SK-N-SH treated with all-trans-retinoic acid at 6 μM for 48 hours (cell line): Measurements from ENCODE around the gene WNT9B.

Experiments
- ATAC-seq: fragments of 200-7000 bp; cut with Tn5 transposase; 3 replicates; pipeline ENCODE4 v1.9.1; 2020; ENCODE audit warnings: mild to moderate bottlenecking, moderate library complexity
- ARNTL ChIP-seq: fragments of 450-650 bp; formaldehyde crosslinking; IDR thresholded peaks from 2 replicates; pipeline ENCODE4 v1.5.0; 2020; ENCODE audit warnings: low read depth, mild to moderate bottlenecking, moderate library complexity, borderline replicate concordance
- BACH2 ChIP-seq: fragments of 250-450 bp; sonication (Bioruptor Pico); IDR thresholded peaks from 2 replicates; pipeline ENCODE4 v1.9.0; 2021; ENCODE audit warnings: mild to moderate bottlenecking, borderline replicate concordance
- ESRRG ChIP-seq: fragments of 250-450 bp; sonication (Bioruptor Pico); IDR thresholded peaks from 2 replicates; pipeline ENCODE4 v1.6.1; 2021; ENCODE audit warnings: mild to moderate bottlenecking
- ISL1 ChIP-seq: fragments of 250-450 bp; sonication (Bioruptor Pico); IDR thresholded peaks from 2 replicates; pipeline ENCODE4 v2.1.2; 2022; ENCODE audit warnings: mild to moderate bottlenecking, moderate library complexity
- RARB ChIP-seq: fragments of 250-450 bp; sonication (Bioruptor Pico); IDR thresholded peaks from 2 replicates; pipeline ENCODE4 v1.8.0; 2021; ENCODE audit warnings: mild to moderate bottlenecking, moderate library complexity
- TCF4 ChIP-seq: fragments of 250-450 bp; sonication (Bioruptor Pico); IDR thresholded peaks from 2 replicates; pipeline ENCODE4 v1.8.0; 2021; ENCODE audit warnings: mild to moderate bottlenecking, moderate library complexity, borderline replicate concordance
- ZC3H10 ChIP-seq: fragments of 250-450 bp; sonication (Bioruptor Pico); IDR thresholded peaks from 2 replicates; pipeline ENCODE4 v1.5.1; 2021; ENCODE audit warnings: mild to moderate bottlenecking, moderate library complexity
- ZFP3 ChIP-seq: fragments of 250-450 bp; sonication (Bioruptor Pico); IDR thresholded peaks from 2 replicates; pipeline ENCODE4 v1.5.0; 2020; ENCODE audit warnings: mild to moderate bottlenecking, moderate library complexity
- ZFP30 ChIP-seq: fragments of 450-650 bp; formaldehyde crosslinking; IDR thresholded peaks from 2 replicates; pipeline ENCODE4 v1.5.0; 2022; ENCODE audit warnings: mild to moderate bottlenecking, moderate library complexity
- ZNF565 ChIP-seq: fragments of 450-650 bp; formaldehyde crosslinking; conservative IDR thresholded peaks from 2 replicates; pipeline ENCODE4 v1.5.0; 2020; ENCODE audit warnings: low read depth, mild to moderate bottlenecking, moderate library complexity
- ZNF8 ChIP-seq: fragments of 450-650 bp; formaldehyde crosslinking; IDR thresholded peaks from 2 replicates; pipeline ENCODE4 v1.5.0; 2020; ENCODE audit warnings: mild to moderate bottlenecking, moderate library complexity
- TF ChIP-seq, protein P1 (sequence below): fragments of 250-450 bp; sonication (Bioruptor Pico); IDR thresholded peaks from 2 replicates; pipeline ENCODE4 v1.8.0; 2021; ENCODE audit warnings: low read depth, mild to moderate bottlenecking, moderate library complexity, borderline replicate concordance
- TF ChIP-seq, protein P2 (sequence below): fragments of 250-450 bp; sonication (Bioruptor Pico); IDR thresholded peaks from 2 replicates; pipeline ENCODE4 v1.8.0; 2020; ENCODE audit warnings: mild to moderate bottlenecking, moderate library complexity, borderline replicate concordance
- TF ChIP-seq, protein P3 (sequence below): fragments of 250-450 bp; sonication (Bioruptor Pico); IDR thresholded peaks from 2 replicates; pipeline ENCODE4 v1.5.0; 2020; ENCODE audit warnings: mild to moderate bottlenecking, moderate library complexity
- TF ChIP-seq, protein P4 (sequence below): fragments of 250-450 bp; sonication (Bioruptor Pico); IDR thresholded peaks from 2 replicates; pipeline ENCODE4 v1.5.1; 2020; ENCODE audit warnings: low read depth, mild to moderate bottlenecking, moderate library complexity

WNT9B gene

DNA sequence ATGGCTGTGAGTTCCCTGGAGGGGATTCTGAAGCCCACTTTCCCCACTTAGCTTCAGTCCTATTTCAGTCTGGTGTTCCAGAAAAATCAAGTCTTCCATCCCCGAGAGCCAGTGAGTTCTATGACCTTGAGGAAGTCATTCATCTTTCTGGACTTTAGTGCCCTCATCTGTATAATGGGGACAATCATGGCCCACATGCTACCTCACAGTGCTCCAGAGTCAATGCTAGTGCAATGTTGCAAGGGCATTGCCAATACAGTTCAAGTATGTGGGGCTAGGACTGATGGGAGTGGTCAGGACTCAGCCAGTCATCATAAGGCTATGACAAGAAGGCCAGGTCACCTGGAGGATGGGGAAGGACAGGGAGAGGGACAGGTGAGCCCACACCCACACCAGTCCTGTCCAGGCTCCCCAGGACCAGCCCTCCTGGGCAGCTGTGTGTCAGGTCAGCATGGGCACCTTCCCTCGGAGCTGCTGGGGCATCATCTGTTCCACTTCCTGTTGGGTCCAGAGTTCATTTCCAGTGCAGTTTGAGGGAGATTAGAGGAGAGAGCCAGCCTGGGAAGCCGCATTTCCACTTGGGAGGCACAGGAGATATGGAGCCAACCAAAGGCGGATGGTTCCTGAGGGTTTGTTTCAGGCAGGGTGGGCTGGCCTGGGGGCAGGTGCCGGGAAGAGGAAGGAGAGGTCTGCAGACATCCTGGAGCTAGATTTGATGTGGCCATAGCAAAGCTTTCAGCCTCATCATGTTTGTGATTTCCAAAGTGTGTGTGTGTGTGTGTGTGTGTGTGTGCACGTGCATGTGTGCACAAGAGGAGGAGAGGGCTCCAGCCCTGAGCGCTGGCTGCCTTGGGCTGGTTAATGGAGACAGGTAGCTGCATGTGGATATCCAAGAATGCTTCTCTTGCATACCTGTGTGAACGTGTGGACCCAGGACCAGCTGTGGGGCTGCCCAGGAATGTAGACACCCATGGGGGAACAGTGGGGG is 3.9 kb upstream of the WNT9B start:
- ATAC-seq = no peak
- no peak for TF ChIP-seq ZFP30 (CRISPR knock-in tag)
- no peak for TF ChIP-seq TCF4 (CRISPR knock-in tag)
- TF ChIP-seq, protein P1, sequence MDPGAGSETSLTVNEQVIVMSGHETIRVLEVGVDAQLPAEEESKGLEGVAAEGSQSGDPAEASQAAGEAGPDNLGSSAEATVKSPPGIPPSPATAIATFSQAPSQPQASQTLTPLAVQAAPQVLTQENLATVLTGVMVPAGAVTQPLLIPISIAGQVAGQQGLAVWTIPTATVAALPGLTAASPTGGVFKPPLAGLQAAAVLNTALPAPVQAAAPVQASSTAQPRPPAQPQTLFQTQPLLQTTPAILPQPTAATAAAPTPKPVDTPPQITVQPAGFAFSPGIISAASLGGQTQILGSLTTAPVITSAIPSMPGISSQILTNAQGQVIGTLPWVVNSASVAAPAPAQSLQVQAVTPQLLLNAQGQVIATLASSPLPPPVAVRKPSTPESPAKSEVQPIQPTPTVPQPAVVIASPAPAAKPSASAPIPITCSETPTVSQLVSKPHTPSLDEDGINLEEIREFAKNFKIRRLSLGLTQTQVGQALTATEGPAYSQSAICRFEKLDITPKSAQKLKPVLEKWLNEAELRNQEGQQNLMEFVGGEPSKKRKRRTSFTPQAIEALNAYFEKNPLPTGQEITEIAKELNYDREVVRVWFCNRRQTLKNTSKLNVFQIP (CRISPR knock-in tag) = no peak
- TF ChIP-seq RARB (CRISPR knock-in tag) = no peak

DNA sequence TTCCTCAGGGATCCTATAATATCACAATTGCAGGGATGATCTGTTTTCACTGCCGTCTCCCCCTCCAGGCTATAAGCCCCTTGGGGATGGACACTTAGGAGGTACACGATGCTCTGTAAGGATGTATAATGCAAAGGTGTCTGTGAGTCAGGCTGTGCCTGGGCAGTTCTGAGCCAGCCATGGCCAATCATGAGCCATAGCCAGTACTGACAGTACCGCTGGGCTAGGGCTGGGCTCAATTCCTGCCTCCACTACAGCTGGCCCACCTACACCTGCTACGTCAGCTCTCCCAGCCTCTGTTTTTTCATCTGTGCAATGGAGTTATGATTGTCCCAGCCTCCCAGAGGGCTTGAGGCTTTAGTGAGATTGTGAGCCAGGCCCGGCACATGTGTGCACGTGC is 2.8 kb upstream of the WNT9B start:
- TF ChIP-seq ARNTL (CRISPR knock-in tag) (no peak), ISL1 (no peak)
- ATAC-seq = no peak

DNA sequence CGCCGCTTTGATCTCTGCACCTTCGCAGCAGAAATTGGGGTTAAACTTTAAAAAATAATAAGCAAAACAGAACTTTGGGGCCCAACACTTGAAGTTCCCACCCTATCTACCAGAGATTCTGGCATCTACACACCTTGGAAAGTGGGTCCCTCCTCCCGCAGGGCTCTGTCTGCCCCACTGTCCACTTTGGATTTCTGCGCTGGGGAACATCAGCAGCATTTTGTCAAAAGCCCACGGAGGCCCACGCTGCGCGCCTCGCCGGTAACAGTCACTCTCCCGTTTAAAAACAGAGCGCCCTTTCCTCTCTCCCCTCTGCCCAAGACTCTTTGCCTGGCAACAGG is 725 bp upstream of the WNT9B start:
- no peak for TF ChIP-seq RARB (CRISPR knock-in tag)
- no peak for TF ChIP-seq ZNF8 (CRISPR knock-in tag)
- TF ChIP-seq ISL1 = no peak
- TF ChIP-seq ESRRG (CRISPR knock-in tag) = no peak
- no peak for TF ChIP-seq ZNF565
- TF ChIP-seq, protein P2, sequence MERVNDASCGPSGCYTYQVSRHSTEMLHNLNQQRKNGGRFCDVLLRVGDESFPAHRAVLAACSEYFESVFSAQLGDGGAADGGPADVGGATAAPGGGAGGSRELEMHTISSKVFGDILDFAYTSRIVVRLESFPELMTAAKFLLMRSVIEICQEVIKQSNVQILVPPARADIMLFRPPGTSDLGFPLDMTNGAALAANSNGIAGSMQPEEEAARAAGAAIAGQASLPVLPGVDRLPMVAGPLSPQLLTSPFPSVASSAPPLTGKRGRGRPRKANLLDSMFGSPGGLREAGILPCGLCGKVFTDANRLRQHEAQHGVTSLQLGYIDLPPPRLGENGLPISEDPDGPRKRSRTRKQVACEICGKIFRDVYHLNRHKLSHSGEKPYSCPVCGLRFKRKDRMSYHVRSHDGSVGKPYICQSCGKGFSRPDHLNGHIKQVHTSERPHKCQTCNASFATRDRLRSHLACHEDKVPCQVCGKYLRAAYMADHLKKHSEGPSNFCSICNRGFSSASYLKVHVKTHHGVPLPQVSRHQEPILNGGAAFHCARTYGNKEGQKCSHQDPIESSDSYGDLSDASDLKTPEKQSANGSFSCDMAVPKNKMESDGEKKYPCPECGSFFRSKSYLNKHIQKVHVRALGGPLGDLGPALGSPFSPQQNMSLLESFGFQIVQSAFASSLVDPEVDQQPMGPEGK (CRISPR knock-in tag) = no peak
- TF ChIP-seq BACH2 (CRISPR knock-in tag) = no peak
- no peak for TF ChIP-seq ZFP30 (CRISPR knock-in tag)
- TF ChIP-seq ZC3H10 (CRISPR knock-in tag) = no peak
- TF ChIP-seq, protein P1 (CRISPR knock-in tag) = no peak
- no peak for TF ChIP-seq ARNTL (CRISPR knock-in tag)
- TF ChIP-seq, all 23 proteins: peak for 0
- ATAC-seq = no peak

DNA sequence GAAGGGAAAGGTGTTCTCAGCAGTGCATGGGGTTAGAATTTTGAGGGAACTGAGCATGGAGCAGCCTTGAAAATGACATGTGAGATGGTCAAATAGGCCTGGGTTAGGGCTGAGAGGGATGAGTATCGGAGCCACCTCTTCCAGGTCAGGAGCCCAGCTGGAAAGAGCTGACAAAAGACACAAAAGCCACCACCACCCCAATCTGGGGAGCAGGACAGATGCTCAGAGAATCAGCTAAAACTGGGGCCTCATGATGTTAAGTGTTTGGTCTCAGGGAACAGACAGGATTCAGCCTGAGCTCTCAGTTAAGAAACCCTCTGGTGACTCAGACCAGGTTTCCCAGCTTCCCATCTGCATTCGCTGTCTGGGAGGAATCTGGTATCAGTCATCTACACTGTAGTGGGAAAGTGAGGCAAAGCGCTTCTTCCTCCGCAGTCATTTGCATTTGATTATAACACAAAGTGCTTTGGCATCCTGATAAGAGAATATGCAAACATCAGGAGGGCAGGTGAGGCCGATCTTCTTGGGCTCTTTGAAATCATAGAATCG is 2.6 kb downstream of the WNT9B start:
- TF ChIP-seq ZNF565 = no peak
- TF ChIP-seq, protein P3, sequence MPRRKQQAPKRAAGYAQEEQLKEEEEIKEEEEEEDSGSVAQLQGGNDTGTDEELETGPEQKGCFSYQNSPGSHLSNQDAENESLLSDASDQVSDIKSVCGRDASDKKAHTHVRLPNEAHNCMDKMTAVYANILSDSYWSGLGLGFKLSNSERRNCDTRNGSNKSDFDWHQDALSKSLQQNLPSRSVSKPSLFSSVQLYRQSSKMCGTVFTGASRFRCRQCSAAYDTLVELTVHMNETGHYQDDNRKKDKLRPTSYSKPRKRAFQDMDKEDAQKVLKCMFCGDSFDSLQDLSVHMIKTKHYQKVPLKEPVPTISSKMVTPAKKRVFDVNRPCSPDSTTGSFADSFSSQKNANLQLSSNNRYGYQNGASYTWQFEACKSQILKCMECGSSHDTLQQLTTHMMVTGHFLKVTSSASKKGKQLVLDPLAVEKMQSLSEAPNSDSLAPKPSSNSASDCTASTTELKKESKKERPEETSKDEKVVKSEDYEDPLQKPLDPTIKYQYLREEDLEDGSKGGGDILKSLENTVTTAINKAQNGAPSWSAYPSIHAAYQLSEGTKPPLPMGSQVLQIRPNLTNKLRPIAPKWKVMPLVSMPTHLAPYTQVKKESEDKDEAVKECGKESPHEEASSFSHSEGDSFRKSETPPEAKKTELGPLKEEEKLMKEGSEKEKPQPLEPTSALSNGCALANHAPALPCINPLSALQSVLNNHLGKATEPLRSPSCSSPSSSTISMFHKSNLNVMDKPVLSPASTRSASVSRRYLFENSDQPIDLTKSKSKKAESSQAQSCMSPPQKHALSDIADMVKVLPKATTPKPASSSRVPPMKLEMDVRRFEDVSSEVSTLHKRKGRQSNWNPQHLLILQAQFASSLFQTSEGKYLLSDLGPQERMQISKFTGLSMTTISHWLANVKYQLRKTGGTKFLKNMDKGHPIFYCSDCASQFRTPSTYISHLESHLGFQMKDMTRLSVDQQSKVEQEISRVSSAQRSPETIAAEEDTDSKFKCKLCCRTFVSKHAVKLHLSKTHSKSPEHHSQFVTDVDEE (CRISPR knock-in tag) = no peak
- TF ChIP-seq, protein P4, sequence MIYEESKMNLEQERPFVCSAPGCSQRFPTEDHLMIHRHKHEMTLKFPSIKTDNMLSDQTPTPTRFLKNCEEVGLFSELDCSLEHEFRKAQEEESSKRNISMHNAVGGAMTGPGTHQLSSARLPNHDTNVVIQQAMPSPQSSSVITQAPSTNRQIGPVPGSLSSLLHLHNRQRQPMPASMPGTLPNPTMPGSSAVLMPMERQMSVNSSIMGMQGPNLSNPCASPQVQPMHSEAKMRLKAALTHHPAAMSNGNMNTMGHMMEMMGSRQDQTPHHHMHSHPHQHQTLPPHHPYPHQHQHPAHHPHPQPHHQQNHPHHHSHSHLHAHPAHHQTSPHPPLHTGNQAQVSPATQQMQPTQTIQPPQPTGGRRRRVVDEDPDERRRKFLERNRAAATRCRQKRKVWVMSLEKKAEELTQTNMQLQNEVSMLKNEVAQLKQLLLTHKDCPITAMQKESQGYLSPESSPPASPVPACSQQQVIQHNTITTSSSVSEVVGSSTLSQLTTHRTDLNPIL (CRISPR knock-in tag) = no peak
- no peak for TF ChIP-seq ZFP3 (CRISPR knock-in tag)
- ATAC-seq = peak; percentile 16; the same call in 2 of the 3 replicates
